ENCODE data around the gene ABCF1.

Gene ABCF1

DNA sequence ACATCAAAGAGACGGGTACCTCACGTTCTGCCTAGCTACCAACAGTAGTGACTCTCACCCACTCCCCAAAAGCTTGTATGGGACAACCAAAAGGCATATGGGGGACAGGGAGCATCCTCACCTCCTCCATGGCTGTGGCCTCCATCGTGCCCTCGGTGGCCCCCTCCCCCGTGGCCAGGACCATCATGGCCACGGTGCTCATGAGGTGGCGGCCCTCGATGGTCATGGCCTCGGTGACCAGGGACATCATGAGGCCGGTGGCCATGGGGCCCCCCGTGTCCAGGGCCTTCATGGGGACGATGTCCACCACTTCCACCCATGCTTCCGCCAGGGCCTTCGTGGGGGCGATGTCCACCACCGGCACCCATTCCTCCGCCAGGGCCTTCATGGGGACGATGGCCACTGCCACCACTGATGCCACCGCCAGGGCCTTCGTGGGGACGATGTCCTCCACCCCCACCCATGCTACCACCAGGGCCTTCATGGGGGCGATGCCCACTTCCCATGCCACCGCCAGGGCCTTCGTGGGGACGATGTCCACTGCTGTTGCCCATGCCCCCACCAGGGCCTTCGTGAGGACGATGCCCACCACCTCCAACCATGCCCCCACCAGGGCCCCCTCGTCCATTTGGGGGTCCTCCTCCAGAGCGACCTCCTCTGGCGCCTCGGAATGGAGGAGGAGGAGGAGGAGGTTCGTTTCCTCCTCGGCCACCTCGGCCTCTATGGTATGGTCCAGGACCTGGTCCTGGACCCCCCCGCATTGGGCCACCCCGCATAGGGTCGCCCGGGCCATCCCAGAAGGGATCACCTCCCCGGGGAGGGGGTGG is 30.8 kb downstream of the ABCF1 start:
- DNase-seq (ENCODE audit: low spot score), result no peak

DNA sequence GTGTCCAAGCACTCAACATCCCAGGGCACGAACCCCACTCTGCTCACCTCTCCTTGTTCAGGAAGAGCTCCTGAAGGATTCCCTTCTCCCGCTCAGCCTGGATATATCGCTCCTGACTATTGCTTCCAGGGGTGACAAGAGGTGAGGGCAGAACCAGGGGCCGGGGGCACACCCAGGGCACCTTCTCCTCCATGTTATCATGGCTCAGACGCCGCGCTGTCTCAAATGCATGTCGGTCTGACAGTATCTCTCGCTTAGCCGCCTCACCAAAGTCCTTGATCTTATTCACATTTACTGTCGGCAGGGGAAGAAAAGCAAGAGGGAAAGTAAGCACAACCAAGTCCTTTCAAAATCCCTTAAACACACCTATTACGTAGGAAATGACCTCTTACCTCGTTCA is 32.7 kb downstream of the ABCF1 start:
- DNase-seq (ENCODE audit: low spot score), result no peak

DNA sequence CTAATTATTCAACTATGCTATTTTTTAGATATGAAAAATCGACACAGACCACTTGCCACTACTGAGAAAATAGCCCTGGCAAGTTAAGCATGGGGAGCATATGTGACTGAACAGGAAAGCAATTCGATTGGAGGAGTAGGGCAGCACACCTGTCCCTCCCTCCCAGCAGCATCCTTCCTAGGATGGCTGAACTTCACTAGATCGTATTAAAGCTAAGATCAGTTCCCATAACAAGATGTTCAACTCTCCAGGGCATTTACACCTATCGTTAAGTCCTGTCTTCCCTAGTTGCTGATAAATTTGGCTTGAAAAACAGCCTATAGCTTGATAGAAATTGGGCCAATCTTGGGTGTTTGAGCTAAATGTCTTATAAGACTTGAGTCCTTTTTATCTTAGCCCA is 38.8 kb downstream of the ABCF1 start:
- no peak for DNase-seq (ENCODE audit: low spot score)

DNA sequence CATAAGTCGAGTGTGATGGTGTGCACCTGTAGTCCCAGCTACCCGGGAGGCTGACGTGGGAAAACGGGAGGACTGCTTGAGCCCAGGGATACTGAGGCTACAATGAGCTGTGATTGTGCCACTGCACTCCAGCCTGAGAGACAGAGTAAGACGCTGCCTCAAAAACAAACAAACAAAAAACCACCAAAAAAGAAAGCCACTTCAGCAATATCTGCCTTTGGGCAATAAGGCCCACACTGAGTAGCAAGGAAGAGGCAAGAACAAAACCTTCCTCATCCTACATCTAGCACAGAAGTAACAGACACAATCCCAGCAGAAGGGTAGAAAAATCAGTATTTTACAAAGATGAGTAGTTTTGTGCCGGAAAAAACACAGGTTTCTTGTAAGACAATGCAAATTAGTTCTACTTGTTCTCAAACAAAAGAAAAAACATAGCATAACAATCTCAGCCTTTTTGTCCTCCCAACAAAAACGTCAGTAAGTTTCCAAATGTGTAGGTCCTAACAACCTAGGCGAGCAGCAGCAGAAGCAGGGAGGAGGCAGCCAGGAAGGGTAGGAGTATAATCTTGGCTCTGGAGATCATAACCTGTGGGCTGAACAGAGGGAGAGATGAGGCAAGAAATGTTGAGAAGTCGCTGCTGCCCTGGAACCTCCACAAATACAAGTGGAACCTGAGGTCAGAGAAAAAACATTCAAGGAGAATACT is 40.1 kb downstream of the ABCF1 start:
- DNase-seq (ENCODE audit: low spot score), result no peak

DNA sequence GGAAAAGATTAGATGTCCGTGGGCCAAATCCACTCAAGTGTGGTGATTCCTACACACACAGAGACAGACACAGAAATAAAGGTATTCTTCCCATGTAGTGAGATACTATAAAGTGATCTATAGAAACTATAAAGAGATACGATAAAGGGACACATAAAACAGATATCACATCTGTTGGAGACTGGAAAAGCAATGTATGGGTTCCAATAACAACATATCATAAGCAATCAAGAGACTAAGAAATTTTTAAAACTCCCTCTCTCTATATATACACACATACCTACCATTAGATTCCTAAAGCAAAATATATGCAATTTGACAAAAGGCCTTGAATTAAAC is 40.6 kb downstream of the ABCF1 start:
- DNase-seq (ENCODE audit: low spot score), result no peak

DNA sequence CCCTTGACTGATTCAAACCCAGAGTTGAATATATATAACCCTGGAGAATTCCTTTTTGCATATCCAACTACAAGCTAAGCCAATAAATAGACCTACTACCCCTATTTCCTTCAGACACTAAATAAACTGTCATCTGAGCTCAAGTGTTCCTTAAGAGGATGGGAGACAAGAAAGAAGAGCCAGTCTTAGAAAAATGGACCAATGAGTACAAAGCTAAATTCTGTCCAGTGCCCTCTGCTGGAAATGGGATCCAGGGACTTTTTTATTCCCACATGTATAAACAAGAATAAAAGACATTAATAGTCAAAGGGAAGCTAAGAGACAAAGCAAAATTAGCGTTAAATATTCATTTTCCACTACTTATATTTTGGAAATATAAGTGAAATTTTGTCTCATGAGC is 41.0 kb downstream of the ABCF1 start:
- DNase-seq (ENCODE audit: low spot score), result peak; percentile 46

DNA sequence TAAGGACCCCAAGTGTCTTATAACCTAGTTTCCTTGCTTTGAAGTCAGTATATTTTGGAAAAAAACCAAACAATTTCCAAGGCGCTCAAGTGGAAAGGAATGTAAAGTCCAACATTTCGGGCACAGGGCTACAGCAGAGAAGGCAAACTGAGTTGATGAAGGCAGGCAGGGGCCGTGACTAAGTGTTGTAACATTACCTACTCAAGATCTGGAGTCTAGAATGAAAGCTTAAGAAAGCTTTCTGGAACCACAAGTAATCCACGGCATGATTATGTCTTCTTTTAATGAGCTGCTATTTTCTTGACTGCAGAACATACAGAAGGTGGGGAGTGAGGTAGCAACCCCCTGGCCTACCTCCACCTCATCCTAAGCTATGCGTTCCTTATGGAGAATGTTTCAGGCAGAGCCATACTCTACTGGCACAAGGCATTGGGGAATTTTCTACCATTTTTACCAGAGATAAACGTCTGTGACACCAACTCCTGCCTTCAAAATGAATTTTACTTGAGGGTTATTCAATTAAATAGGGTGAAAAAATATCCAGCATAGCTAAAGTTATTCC is 41.5 kb downstream of the ABCF1 start:
- no peak for DNase-seq (ENCODE audit: low spot score)

DNA sequence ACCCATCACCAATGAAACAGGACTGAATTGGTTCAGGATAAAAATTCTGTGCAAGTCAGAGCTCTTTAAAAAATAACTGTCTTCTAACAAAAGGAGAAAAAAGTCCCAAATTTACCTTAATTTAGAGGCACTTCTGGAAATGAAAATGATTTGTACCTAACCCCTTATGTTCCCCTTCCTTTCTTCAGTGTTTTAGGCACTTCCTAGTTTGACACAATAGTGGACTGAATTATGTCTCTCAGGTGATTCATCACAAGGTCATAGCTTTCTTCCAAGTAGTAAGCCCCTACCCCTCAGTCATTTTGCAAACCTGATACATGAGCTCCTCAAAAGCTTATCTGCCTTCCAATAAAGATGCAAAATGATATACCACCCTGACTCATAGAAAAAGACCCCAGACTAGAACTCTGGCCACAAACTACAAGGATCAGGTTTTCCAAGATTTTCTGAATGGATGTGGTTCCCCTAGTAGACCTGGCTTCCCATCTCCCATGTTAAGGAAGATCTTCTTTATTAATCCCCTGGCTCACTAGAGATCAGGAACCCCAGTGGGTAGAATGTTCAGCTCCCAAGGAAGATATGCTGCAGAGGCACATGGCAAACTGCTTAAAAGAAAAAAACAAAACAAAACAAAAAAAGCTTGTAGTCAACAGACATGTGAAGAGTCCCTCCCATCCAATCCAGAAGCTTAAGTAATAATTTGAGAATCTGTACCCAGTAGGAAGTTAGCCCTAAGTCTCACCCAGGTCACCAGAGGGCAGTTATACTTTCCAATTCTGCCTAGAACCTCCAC is 42.2 kb downstream of the ABCF1 start:
- DNase-seq (ENCODE audit: low spot score), result no peak

DNA sequence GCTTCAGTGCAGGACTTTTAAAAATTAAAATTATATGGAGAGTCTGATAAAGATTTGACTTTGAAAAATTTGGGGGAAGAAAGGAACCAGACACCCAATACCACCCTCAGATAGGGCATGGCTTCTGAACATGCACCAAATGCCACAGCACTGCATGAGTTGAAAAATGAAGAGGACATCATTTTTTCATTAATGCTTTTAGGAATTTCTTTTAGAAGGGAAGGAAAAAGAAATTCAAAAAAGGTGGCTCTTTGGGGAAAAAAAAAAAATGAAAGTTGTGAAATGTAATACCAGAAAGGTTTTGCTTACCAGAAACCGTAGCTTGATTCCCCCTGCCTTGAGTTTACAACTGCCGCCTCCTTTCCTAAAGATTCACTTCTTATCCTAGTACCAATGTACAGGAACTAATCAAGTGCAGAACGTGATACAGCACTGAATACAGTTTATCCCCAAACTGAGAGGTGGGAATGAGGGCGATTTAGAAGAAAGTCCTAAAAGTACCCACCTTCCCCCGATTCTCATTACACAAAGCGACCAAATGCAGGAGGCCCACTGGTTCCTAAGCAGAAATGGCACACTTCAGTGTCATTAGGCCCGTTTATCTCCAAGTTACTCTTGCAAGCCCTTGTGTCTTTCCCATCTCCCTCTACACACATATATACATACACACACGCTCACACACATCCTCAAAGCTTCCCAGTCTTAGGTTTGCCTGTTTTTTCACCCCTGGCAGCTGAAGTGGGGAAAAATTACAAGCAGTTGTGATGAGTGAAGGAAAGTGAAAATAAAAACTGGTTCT is 43.0 kb downstream of the ABCF1 start:
- no peak for DNase-seq (ENCODE audit: low spot score)

DNA sequence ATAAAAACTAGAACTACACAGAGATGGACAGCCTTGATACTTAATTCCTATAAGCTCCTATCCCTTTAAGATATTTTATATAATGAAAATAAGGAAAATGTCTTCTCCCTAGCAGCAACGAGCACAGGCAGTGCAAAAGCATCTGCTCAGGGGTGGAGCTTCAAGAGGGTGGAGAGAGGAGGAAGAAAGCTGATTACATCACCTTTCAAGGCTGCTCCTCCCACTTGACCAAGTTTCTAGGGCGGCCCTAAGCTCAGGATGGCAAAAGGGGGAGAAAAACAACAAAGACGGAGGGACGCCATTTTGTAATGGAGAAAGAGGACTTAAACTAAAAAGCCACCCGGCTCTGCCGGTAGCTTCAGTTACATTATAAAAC is 43.6 kb downstream of the ABCF1 start:
- DNase-seq (ENCODE audit: low spot score), result peak; percentile 93

DNA sequence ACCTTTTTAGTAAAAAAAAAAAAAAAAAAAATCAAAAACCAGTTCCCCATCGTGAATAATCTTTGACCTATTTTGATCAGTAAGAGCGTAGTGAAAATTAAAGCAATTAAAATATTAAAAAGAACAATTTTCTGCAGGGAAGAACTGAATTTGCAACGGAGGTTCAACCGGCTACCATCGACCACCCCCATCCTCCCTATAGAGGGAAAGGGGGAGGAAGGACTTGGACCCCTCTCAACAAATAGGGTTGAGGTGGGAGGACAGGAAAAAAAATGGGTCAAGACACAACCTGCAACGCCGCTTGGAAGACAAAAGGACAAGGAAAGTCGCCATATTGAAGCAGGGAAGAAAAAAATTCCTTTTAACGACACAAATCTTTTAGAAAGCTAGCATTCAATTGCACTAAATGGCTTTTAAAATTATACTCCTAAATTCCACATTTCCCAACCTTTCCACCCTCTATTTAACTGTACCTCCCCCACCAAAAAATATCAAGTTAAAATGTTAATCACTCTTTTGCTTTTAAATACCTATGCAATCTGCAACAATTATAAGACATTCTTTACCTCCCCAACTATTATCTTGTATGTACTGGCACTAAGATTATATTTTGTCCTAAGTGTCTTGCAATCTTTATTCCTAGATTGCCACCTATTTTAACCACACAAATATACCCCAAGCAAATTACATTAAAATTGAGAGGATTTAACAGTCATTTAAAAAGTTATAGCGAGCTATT is 44.1 kb downstream of the ABCF1 start:
- DNase-seq (ENCODE audit: low spot score), result peak; percentile 51

DNA sequence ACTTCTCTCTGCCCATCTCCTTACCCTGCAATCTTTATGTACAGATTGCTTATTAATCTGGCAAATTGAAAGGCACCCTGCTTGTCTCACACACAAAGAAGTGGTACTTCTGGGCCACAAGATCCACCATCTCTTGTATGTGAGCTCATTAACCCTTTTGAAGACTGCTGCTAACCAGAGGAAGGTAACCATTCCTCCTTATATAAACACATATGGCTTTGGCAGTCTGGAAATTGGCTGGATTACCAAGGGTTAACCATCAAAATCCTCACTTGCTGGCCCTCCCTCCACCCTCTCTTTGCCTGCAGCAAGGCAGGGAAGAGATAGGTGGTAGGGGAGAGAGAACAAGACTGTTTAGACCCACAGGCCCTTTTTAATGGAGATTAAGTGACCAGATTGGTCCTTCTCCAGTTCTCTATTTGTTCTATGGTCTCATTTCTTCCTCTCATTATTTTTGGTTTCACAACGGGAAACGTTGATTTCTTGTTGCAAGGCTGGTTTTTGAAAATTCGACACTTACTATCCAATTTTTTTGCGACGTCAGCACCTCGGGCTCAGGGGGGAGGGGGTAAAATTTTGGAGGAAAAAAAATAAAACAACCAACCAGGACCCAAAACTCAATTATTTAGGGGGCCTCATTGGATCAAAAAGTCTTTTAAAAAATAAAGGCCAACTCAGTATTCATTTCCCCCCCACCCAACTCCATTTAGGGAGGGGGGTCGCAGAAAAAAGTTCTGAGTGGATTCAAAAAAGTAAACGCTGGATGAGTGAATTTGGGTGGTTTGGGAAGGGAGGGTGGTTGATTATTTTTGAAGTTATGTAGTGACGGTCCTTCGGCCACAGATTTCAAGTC is 44.9 kb downstream of the ABCF1 start:
- no peak for DNase-seq (ENCODE audit: low spot score)

DNA sequence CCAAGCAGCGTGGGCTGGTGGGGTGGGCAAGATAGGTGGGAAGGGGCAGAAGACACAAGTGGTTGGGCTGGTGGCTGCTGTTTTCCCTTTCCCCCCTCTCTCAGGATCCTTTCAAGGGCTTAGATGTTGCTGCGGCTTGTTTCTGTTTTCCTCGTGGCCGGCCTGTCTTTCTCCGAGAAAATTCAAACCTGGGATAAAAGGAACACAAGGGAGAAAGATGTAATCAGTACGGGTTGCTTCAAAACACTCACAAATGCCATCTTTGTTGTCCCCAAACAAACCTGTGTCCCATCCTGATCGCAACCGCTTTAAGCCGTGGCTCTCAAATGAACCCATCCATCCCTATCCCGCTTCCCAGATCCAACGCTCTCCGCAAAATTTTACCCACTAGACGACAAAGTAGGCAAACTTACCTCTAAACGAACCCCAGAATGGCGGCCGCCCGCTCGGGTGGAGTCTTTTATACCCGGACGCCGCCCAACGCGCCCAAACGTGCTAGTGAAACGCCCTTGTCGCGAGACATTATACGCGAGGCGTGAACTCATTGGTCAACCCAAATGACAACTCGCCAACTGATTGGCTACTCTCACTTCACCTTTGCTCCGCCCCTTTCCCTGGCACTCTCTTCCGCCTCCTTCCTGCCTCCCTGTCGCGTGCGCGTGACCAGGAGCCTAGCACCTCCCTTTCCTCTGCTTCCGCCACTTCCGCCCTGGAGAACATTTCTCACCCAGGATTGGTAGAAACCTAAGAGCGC is 45.7 kb downstream of the ABCF1 start, which contains the start of gene PPP1R10:
TSS of gene PPP1R10 (minus strand) at position 433 of the 754 bp plus-strand sequence. CDS start 7,299 bp downstream, outside the sequence.
- peak; percentile 97 for DNase-seq (ENCODE audit: low spot score)

DNA sequence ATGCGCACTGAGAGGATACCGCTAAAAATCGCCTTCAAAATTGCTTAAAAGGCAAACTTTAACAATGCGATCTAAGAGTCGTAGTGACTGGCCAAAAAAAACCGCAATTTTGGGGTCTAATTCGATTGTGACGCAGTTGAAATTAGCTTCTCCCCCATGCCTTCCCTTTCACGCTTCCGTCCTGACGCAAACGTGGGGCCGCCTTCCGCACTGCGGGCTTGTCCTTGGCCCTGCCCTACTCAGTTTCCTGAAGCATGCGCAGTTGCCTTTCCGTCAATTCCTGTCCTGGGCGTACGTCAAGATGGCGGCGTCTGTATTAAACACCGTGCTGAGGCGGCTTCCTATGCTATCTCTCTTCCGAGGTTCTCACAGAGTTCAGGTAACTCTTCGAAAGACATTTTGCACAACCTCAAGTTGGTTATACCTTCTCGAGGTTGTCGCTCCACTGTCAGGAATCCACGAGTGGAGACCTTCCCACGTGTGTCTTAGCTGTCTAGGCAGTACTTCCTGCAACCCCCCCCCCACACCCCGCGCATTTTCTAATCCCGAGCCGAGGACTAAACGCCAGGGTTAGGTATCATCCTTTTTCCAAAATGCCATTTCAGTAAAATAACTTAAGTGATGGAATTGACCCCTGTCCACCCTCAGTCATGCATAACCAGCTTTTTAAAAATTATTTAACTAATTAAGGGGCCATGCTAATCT is 46.5 kb downstream of the ABCF1 start, which contains the start of gene MRPS18B:
TSS of gene MRPS18B (plus strand) at position 276 of the 705 bp plus-strand sequence. CDS start at position 302, 26 bp downstream.
- peak; percentile 96 for DNase-seq (ENCODE audit: low spot score)

DNA sequence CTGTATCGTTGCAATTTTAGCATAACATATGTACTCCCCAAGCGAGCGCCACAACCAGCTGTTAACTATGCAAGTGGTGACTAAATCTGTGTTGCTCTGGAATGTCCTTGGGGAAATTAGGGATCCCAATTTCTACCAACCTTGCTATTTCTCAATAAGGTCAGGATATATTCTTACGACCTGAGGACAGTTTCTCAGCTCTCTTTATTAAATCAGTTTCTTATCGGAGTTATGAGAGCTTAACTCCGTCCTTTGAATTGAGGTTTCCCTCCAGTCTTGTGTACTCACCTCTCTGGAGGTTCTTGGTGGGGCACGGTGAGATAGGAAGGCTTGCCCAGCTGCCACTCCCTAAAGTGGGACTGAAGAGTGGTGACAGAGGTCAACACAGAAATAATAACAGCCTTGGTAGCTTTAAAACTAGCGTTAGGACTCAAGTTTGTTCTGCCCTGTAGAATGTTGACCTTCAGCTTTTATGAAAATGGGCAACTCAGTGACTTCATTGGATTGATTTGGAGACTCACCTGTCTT is 47.1 kb downstream of the ABCF1 start:
- no peak for DNase-seq (ENCODE audit: low spot score)

DNA sequence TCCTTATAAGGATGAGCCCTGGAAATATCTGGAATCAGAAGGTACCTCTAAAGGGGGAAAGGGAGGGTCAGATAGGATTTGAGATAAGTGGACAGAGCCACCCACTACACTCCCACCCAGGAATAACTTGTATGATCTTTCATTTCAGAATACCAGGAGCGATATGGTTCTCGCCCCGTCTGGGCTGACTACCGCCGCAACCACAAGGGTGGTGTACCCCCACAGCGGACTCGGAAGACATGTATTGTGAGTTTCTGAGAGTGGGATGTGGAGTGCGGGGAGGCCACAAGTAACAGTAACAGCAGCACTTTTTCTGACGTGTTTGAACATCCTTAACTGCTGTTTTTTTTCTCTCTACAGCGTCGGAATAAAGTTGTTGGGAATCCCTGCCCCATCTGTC is 48.3 kb downstream of the ABCF1 start:
- no peak for DNase-seq (ENCODE audit: low spot score)

DNA sequence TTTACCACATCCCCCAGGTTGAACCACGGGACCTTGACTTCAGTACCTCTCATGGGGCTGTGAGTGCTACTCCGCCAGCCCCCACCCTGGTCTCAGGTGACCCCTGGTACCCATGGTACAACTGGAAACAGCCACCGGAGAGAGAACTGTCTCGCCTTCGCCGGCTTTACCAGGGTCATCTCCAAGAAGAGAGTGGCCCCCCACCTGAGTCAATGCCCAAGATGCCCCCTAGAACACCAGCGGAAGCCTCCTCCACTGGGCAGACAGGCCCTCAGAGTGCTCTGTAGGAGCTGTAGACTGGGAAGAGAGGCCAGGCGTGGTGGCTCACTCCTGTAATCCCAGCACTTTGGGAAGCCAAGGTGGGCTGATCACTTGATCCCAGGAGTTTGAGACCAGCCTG is 54.3 kb downstream of the ABCF1 start:
- no peak for DNase-seq (ENCODE audit: low spot score)
